Left ventricle myocardium inferior (tissue), 1 donor: ENCODE measurements around the gene PARD3. TPM values are rescaled to one million over a fixed set of nuclear protein-coding genes. Genes with fewer than 3 reads are reported as not detected.
A peak's percentile ranks its signal among the peaks of the same experiment; 100 is the strongest.

Experiments
- DNase-seq: peaks from one replicate; pipeline ENCODE4 v3.0.0-alpha.2; 2020
- H3K27ac ChIP-seq: fragments of 200-600 bp; replicated peaks from 2 replicates; pipeline ENCODE4 v1.8.0; 2021
- H3K27me3 ChIP-seq: fragments of 200-600 bp; 2 replicates; pipeline ENCODE4 v1.8.0; 2021; ENCODE audit warnings: low read depth
- H3K36me3 ChIP-seq: fragments of 200-600 bp; 2 replicates; pipeline ENCODE4 v1.8.0; 2021
- H3K4me1 ChIP-seq: fragments of 200-600 bp; 2 replicates; pipeline ENCODE4 v1.8.0; 2021
- H3K4me3 ChIP-seq: fragments of 200-600 bp; 2 replicates; pipeline ENCODE4 v1.8.0; 2021; ENCODE audit warnings: mild to moderate bottlenecking, moderate library complexity
- H3K9me3 ChIP-seq: fragments of 200-600 bp; replicated peaks from 2 replicates; pipeline ENCODE4 v1.8.0; 2021
- intact Hi-C: fragments of 100-400 bp; cut with micrococcal nuclease; formaldehyde crosslinking; loops from one replicate; pipeline ENCODE4 v1.11.0; 2022
- total RNA-seq: library from RNA; stranded (reverse); fragmentation: NEBNext Ultra II Directional; extraction: Animal tissue kit (Norgen Biotek cat#: 25700); gene quantifications from one replicate; pipeline ENCODE4 v1.2.1, GENCODE V29; 2021
- TF ChIP-seq, protein P1 (sequence below): fragments of 200-600 bp; IDR thresholded peaks from 2 replicates; pipeline ENCODE4 v1.8.0; 2021; ENCODE audit warnings: antibody characterized with exemption, mild to moderate bottlenecking, borderline replicate concordance
- donor health status: DM: no; HTN: yes; CAD: no; lungs with severe emphysema.

The PARD3 gene
- total RNA-seq, 1 donor from 2014 or later: 29.6 TPM

DNA sequence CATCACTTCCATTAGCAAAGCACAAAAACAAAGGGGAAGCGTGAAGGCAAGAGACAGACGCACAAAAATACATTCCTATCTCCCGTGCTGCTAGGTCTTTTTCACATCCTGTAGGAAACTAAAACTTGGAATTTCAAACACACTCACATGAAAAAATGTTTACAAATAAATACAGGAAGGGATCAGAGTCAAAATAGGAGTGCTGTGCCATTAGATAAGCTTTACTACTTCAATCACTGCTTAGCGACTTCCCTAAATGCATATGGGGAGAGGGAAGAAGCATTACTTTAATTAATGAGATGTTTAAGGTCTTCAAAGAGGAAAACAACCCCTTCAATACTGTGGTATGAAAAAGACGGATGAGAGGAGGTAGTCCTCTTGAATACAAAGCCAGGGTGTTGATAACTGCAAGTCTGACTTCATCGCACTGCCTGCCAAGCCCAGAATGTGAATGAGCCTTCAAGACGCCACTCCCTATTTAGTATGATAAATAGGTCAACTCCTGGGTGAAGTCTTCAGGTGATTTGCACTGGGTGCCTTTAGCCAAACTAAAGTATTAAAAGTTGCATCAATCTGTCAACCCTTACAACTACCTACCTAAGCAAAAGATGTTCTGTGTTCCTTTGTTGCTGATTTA, 13.9 kb downstream of the PARD3 start:
- H3K4me1 ChIP-seq: peaks cover 22% of the 10 kb centered on the region
- TF ChIP-seq, protein P1, sequence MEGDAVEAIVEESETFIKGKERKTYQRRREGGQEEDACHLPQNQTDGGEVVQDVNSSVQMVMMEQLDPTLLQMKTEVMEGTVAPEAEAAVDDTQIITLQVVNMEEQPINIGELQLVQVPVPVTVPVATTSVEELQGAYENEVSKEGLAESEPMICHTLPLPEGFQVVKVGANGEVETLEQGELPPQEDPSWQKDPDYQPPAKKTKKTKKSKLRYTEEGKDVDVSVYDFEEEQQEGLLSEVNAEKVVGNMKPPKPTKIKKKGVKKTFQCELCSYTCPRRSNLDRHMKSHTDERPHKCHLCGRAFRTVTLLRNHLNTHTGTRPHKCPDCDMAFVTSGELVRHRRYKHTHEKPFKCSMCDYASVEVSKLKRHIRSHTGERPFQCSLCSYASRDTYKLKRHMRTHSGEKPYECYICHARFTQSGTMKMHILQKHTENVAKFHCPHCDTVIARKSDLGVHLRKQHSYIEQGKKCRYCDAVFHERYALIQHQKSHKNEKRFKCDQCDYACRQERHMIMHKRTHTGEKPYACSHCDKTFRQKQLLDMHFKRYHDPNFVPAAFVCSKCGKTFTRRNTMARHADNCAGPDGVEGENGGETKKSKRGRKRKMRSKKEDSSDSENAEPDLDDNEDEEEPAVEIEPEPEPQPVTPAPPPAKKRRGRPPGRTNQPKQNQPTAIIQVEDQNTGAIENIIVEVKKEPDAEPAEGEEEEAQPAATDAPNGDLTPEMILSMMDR: no peak
- H3K4me3 ChIP-seq: peak overlapping the region; percentile 7
- intact Hi-C loops: no loop called here
- DNase-seq: no peak
- H3K27ac ChIP-seq: no peak overlapping the region
- H3K36me3 ChIP-seq: no peaks in the 10 kb centered on the region
- no peaks in the 10 kb centered on the region for H3K27me3 ChIP-seq
- no peaks in the 10 kb centered on the region for H3K9me3 ChIP-seq

DNA sequence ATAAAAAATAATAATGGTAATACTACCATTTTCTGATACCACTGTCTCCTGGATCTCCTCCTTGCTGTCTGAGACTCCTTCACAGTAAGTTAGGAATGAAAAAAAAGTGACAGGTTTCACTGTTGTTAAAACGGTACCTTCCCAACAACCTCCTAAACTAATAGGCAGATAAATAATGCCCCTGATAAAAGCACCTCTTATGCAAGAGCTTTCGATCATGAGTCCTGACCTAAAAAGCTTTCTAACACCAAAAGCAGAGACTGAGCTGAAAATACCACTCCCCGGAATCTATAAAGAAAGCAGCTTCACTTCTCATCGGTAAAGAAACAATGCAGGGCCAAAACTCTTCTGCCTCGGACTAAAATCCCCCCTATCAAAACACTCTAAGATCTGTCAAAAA, 14.5 kb downstream of the PARD3 start:
- TF ChIP-seq, protein P1: no peak
- Histone ChIP-seq H3K27me3 (no peaks in the 10 kb centered on the region), H3K4me3 (peak overlapping the region; percentile 7), H3K4me1 (peaks cover 22% of the 10 kb centered on the region), H3K9me3 (no peaks in the 10 kb centered on the region), H3K36me3 (no peaks in the 10 kb centered on the region), H3K27ac (no peak overlapping the region)
- DNase-seq: no peak
- intact Hi-C loops: no loop called here

- intact Hi-C loops: no loop called here
- DNase-seq: no peak
- TF ChIP-seq, protein P1: no peak
- Histone ChIP-seq H3K9me3 (no peaks in the 10 kb centered on the region), H3K36me3 (no peaks in the 10 kb centered on the region), H3K4me1 (peaks cover 26% of the 10 kb centered on the region), H3K4me3 (no peak overlapping the region), H3K27me3 (no peaks in the 10 kb centered on the region), H3K27ac (no peak overlapping the region)
These were observed 16.4 kb downstream of the PARD3 start for GRCh38 chr10:34798654-34799053.

GRCh38 chr10:34797155-34797554, 17.9 kb downstream of the PARD3 start:
- Histone ChIP-seq H3K4me1 (peaks cover 41% of the 10 kb centered on the region), H3K27me3 (no peaks in the 10 kb centered on the region), H3K36me3 (no peaks in the 10 kb centered on the region), H3K9me3 (no peaks in the 10 kb centered on the region), H3K4me3 (no peak overlapping the region), H3K27ac (no peak overlapping the region)
- intact Hi-C loops: no loop called here
- TF ChIP-seq, protein P1: no peak
- no peak for DNase-seq

DNA sequence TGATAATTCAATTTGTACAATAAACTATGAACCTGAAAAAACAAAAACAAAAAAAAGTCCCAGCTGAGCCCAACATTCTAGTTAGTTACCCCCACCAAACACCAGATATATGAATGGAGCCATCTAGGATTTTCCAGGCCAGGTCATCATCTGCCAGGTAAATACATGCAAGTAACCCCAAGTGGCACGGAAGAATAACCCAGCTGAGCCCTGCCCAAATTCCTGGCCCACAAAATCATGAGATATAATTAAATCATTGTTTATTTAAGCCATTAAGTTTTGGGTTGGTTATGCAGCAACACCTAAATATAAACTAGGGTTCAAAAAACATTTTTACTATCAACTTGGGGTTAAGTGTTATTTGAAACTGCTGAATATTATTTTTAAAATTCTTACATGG, 19.0 kb downstream of the PARD3 start:
- peaks cover 43% of the 10 kb centered on the region for H3K4me1 ChIP-seq
- no peaks in the 10 kb centered on the region for H3K27me3 ChIP-seq
- no peak overlapping the region for H3K4me3 ChIP-seq
- no peaks in the 10 kb centered on the region for H3K9me3 ChIP-seq
- intact Hi-C loops: no loop called here
- TF ChIP-seq, protein P1: no peak
- no peak overlapping the region for H3K27ac ChIP-seq
- DNase-seq: no peak
- no peaks in the 10 kb centered on the region for H3K36me3 ChIP-seq
